K562 (cell line): ENCODE data around the gene MDC1. TPM values are rescaled to one million over a fixed set of nuclear protein-coding genes. Genes with fewer than 3 reads are reported as not detected.

Source experiments
- ATAC-seq: fragments of 200-7000 bp; cut with Tn5 transposase; 3 replicates; pipeline ENCODE4 v1.9.1; 2020; ENCODE audit warnings: moderate library complexity
- BruUV-seq: library from RNA; stranded (reverse); fragments of 400-500 nt; replicated peaks from 2 replicates; lab custom pipeline; 2021; lab: Mats Ljungman, UMichigan
- CTCF ChIA-PET: fragments of 300-600 bp; formaldehyde crosslinking; extraction: SDS; loops from one replicate; lab custom pipeline; 2021; ENCODE audit warnings: low intra/inter-chr PET ratio; lab: Yijun Ruan, JAX
- POLR2A ChIA-PET: fragments of 300-600, 350-650 bp; sonication (Branson Sonifier 250); formaldehyde crosslinking; extraction: SDS; loops from one replicate; lab custom pipeline; 2021; ENCODE audit warnings: antibody characterized with exemption, inconsistent platforms; lab: Yijun Ruan, JAX
- DNase-seq, 4 experiments: peaks; one replicate each; pipeline versions ENCODE4 v3.0.0 to v3.0.0-alpha.2; 2011 to 2018; ENCODE audit warnings: low spot score in 3 of 4, mixed read lengths in 3 of 4; ENCODE audit errors: extremely low read depth in 1 of 4
- FAIRE-seq: peaks from 2 replicates; lab custom pipeline; 2011; peaks lifted over from hg19 to GRCh38; lab: Jason Lieb, UNC
- H2AFZ ChIP-seq: 2 replicates; pipeline ENCODE4 v1.6.0; 2011; ENCODE audit warnings: low read depth, low read length, control low read depth, inconsistent platforms
- H3K27ac ChIP-seq: fragments of 200-600 bp; 3 replicates; pipeline ENCODE4 v1.8.0; 2011; ENCODE audit warnings: low read depth, mild to moderate bottlenecking, control low read depth, inconsistent platforms, low read length, moderate library complexity, mixed read lengths; ENCODE audit errors: extremely low read depth
- H3K27me3 ChIP-seq, 2 experiments: fragments of 300-600 bp in 1 of 2; 2 replicates in 1 of 2; 3 replicates in 1 of 2; pipeline versions ENCODE4 v1.6.0 to v1.8.0; 2011; ENCODE audit warnings: inconsistent platforms in 2 of 2, low read length in 2 of 2, mild to moderate bottlenecking in 1 of 2, mixed read lengths in 1 of 2, moderate library complexity in 1 of 2; ENCODE audit not compliant: control insufficient read depth in 2 of 2, insufficient read depth in 2 of 2
- H3K36me3 ChIP-seq: fragments of 300-600 bp; 3 replicates; pipeline ENCODE4 v1.8.0; 2011; ENCODE audit warnings: mild to moderate bottlenecking, low read length, inconsistent platforms; ENCODE audit not compliant: control insufficient read depth, insufficient read depth
- H3K4me1 ChIP-seq, 2 experiments: fragments of 200-600 bp in 1 of 2; replicated peaks in 1 of 2; 2 replicates in 1 of 2; 3 replicates in 1 of 2; pipeline versions ENCODE4 v1.5.1 to v1.8.0; 2011; ENCODE audit warnings: inconsistent platforms in 2 of 2, low read length in 2 of 2, mild to moderate bottlenecking in 1 of 2, mixed read lengths in 1 of 2, moderate library complexity in 1 of 2; ENCODE audit not compliant: control insufficient read depth in 2 of 2, insufficient read depth in 2 of 2
- H3K4me2 ChIP-seq: 2 replicates; pipeline ENCODE4 v1.6.1; 2011; ENCODE audit warnings: low read length, control low read depth, inconsistent platforms, mixed read lengths; ENCODE audit not compliant: insufficient read depth
- H3K4me3 ChIP-seq: fragments of 200-600 bp; sonication (generic), shearing (Covaris generic); 2 replicates; pipeline ENCODE4 v1.5.1; 2016; ENCODE audit warnings: control low read depth, inconsistent platforms
- H3K79me2 ChIP-seq: fragments of 200-600 bp; 3 replicates; pipeline ENCODE4 v1.8.0; 2011; ENCODE audit warnings: low read length, inconsistent platforms; ENCODE audit not compliant: control insufficient read depth, insufficient read depth
- H3K9ac ChIP-seq, 2 experiments: 2 replicates each; pipeline versions ENCODE4 v1.6.0 to v1.6.1; 2011; ENCODE audit warnings: low read depth in 2 of 2, low read length in 2 of 2, control low read depth in 1 of 2, inconsistent platforms in 1 of 2, mild to moderate bottlenecking in 1 of 2, mixed read lengths in 1 of 2; ENCODE audit not compliant: insufficient read depth in 1 of 2
- H3K9me1 ChIP-seq: one replicate; pipeline ENCODE4 v1.6.0; 2011; ENCODE audit warnings: inconsistent platforms, mild to moderate bottlenecking, low read length, moderate library complexity; ENCODE audit not compliant: control insufficient read depth, insufficient read depth
- H3K9me3 ChIP-seq: replicated peaks from 2 replicates; pipeline ENCODE4 v1.5.1; 2011; ENCODE audit warnings: low read depth, low read length, inconsistent platforms; ENCODE audit not compliant: control insufficient read depth, insufficient read depth
- H4K20me1 ChIP-seq: replicated peaks from 2 replicates; pipeline ENCODE4 v1.6.1; 2011; ENCODE audit warnings: low read length, inconsistent platforms, mixed read lengths; ENCODE audit not compliant: control insufficient read depth, insufficient read depth
- BMI1 ChIP-seq: fragments of 150-350 bp; IDR thresholded peaks from 2 replicates; pipeline ENCODE4 v1.6.1; 2014; ENCODE audit warnings: low read length
- CTCFL ChIP-seq: IDR thresholded peaks from 2 replicates; pipeline ENCODE4 v1.6.1; 2011; ENCODE audit warnings: borderline replicate concordance, low read depth, mild to moderate bottlenecking, moderate library complexity, low read length; ENCODE audit not compliant: insufficient read depth, poor library complexity, severe bottlenecking
- KHSRP ChIP-seq: fragments of 450-650 bp; IDR thresholded peaks from 2 replicates; pipeline ENCODE4 v1.6.1; 2017
- POLR2A ChIP-seq: fragments of 450-650 bp; conservative IDR thresholded peaks from 2 replicates; pipeline ENCODE4 v1.6.1; 2016
- THRB ChIP-seq: fragments of 450-650 bp; formaldehyde crosslinking; conservative IDR thresholded peaks from 2 replicates; pipeline ENCODE4 v1.4.0; 2022; ENCODE audit warnings: mild to moderate bottlenecking, missing genetic modification characterization
- USF2 ChIP-seq: sonication (generic); formaldehyde crosslinking; IDR thresholded peaks from 2 replicates; pipeline ENCODE4 v1.5.0; 2020; ENCODE audit warnings: missing genetic modification reagents
- ZFX ChIP-seq: sonication (generic); formaldehyde crosslinking; IDR thresholded peaks from 2 replicates; pipeline ENCODE4 v1.8.0; 2022; ENCODE audit warnings: mild to moderate bottlenecking, missing genetic modification reagents, moderate library complexity
- ZNF24 ChIP-seq: fragments of 450-650 bp; IDR thresholded peaks from 2 replicates; pipeline ENCODE4 v1.6.1; 2016
- ZNF316 ChIP-seq: fragments of 450-650 bp; IDR thresholded peaks from 2 replicates; pipeline ENCODE4 v1.6.1; 2016
- WGBS: fragments of 100-300 bp; shearing (Covaris generic); methylation state at CpG from one replicate; pipeline ENCODE4 v1.1.6; 2016; ENCODE audit warnings: low coverage, mixed read lengths; ENCODE audit not compliant: insufficient coverage; ENCODE audit errors: missing lambda C conversion rate; 5-methylcytosine and 5-hydroxymethylcytosine counted together
- in situ Hi-C: fragments of 300-500 bp; cut with MboI; formaldehyde crosslinking; loops from 4 replicates; pipeline ENCODE4 v1.15.0; 2018; ENCODE audit warnings: inconsistent platforms, mixed read lengths
- intact Hi-C: fragments of 100-400 bp; cut with micrococcal nuclease; formaldehyde crosslinking; loops from 2 replicates; pipeline ENCODE4 v1.14.2; 2022
- polyA plus RNA-seq, 8 experiments: library from polyadenylated mRNA; depleted of rRNA in 4 of 8; stranded (reverse) in 5 of 8; unstranded in 3 of 8; fragments of >200 nt; fragmentation: Nextera tagmentation in 2 of 8; fragmentation: Illumina TruSeq in 1 of 8; extraction: Ambion mirVana in 2 of 8; extraction: Trizol in 1 of 8; gene quantifications; 2 replicates each; pipeline versions ENCODE4 v1.2.1 to v1.2.3, GENCODE V29; 2011 to 2014; ENCODE audit warnings: inconsistent platforms in 1 of 8, missing spikeins in 1 of 8
- total RNA-seq, 7 experiments: library from RNA; depleted of rRNA in 6 of 7; stranded (reverse); fragments of >200 nt in 6 of 7; fragmentation: Illumina TruSeq in 2 of 7; extraction: Trizol in 2 of 7; gene quantifications; 2 replicates each; pipeline versions ENCODE4 v1.2.1 to v1.2.3, GENCODE V29; 2011 to 2021; ENCODE audit warnings: low replicate concordance in 1 of 7

Gene MDC1
- total and polyA plus RNA-seq, 9 of the 15 experiments (the other 6 are each of a cell fraction or from before 2014, with no cell fraction given), result 8.2 to 114 (median 20.0) TPM

GRCh38 chr6:30761791-30762429 lies 44.8 kb upstream of the MDC1 start:
- Histone ChIP-seq H3K4me1 (peaks cover 12 to 23% of the 10 kb centered on the region in 2 experiments), H3K9ac (no peak overlapping the region)
- ATAC-seq, result no peak
- TF ChIP-seq BMI1 (no peak), ZNF24 (no peak), ZFX (CRISPR knock-in tag) (no peak), THRB (CRISPR knock-in tag) (no peak), ZNF316 (no peak), POLR2A (no peak), USF2 (CRISPR knock-in tag) (no peak), KHSRP (no peak), CTCFL (no peak)
- TF ChIP-seq, all 486 proteins: peak for 0
- no peak for DNase-seq
- FAIRE-seq, result no peak
- BruUV-seq, result no TSS peak
- Histone ChIP-seq H3K27me3 (no peaks in the 10 kb centered on the region), H3K27ac (no peak overlapping the region), H3K4me2 (no peak overlapping the region), H3K79me2 (no peaks in the 10 kb centered on the region), H3K9me3 (no peaks in the 10 kb centered on the region), H3K4me3 (no peak overlapping the region), H2AFZ (no peak overlapping the region), H4K20me1 (no peaks in the 10 kb centered on the region), H3K36me3 (no peaks in the 10 kb centered on the region), H3K9me1 (no peaks in the 10 kb centered on the region)
- intact Hi-C loops (no loop called here), in situ Hi-C loops (no loop called here)
- WGBS, result 29% methylated on average over 4 of the region's 4 CpGs
- POLR2A ChIA-PET, result interaction anchor here (0.8 to 1.1 kb wide), 2 partner anchors 9 to 15 kb away, joined by 3 read pairs; no protein-coding TSS in a partner anchor
- CTCF ChIA-PET, result no interaction called here
